HK-2 (cell line): ENCODE measurements around the gene RPH3AL.
"Not testable (repeated sequence)": the region's sequence is repeated elsewhere in the genome, so short reads cannot be mapped to it uniquely, and the experiment has no call there.

Experiments
- DNase-seq: peaks from one replicate; pipeline ENCODE4 v3.0.0-alpha.2; 2018; ENCODE audit not compliant: unreplicated experiment

Gene RPH3AL

GRCh38 chr17:282000-282911, 70.4 kb downstream of the RPH3AL start:
- DNase-seq = no peak

GRCh38 chr17:281365-281999, 71.1 kb downstream of the RPH3AL start:
- no peak for DNase-seq

- no peak for DNase-seq
Measured at GRCh38 chr17:280901-281300, 71.7 kb downstream of the RPH3AL start.

GRCh38 chr17:280216-280615, 72.4 kb downstream of the RPH3AL start:
- no peak for DNase-seq

GRCh38 chr17:279776-280175, 72.8 kb downstream of the RPH3AL start:
- DNase-seq = no peak

GRCh38 chr17:279331-279730, 73.3 kb downstream of the RPH3AL start:
- DNase-seq = no peak

- no peak for DNase-seq
Measured at GRCh38 chr17:278676-279059, 73.9 kb downstream of the RPH3AL start.

- DNase-seq = no peak
Measured at GRCh38 chr17:278055-278675, 74.4 kb downstream of the RPH3AL start.

GRCh38 chr17:274902-275301, 77.7 kb downstream of the RPH3AL start:
- no peak for DNase-seq

GRCh38 chr17:273981-274832, 78.4 kb downstream of the RPH3AL start:
- DNase-seq = no peak

GRCh38 chr17:272856-273255, 79.8 kb downstream of the RPH3AL start:
- not testable (repeated sequence) for DNase-seq

GRCh38 chr17:271928-272623, 80.5 kb downstream of the RPH3AL start:
- not testable (repeated sequence) for DNase-seq

GRCh38 chr17:269616-270514, 82.7 kb downstream of the RPH3AL start:
- DNase-seq = no peak

GRCh38 chr17:266701-267667, 85.6 kb downstream of the RPH3AL start:
- DNase-seq = no peak

- DNase-seq = no peak
Measured at GRCh38 chr17:266219-266618, 86.4 kb downstream of the RPH3AL start.

- no peak for DNase-seq
Measured at GRCh38 chr17:265718-266117, 86.9 kb downstream of the RPH3AL start.

- DNase-seq = no peak
Measured at GRCh38 chr17:263773-264172, 88.8 kb downstream of the RPH3AL start.

GRCh38 chr17:263271-263670, 89.3 kb downstream of the RPH3AL start:
- no peak for DNase-seq

- no peak for DNase-seq
Measured at GRCh38 chr17:261635-262034, 91.0 kb downstream of the RPH3AL start.
